Measurements from ENCODE around the gene TWIST2.

- TF ChIP-seq CTCF (IDR thresholded peaks at IDR 0.05): no peak
- no peak for TF ChIP-seq POLR2A (IDR thresholded peaks at IDR 0.05)
These were observed 98.7 kb downstream of the TWIST2 start for GRCh38 chr2:238946318-238947242.

Data from thyroid gland (tissue), 4 donors.